ENCODE data around the gene WNK3.
"Not testable (repeated sequence)": the region's sequence is repeated elsewhere in the genome, so short reads cannot be mapped to it uniquely, and the experiment has no call there.

The WNK3 gene

GRCh38 chrX:54357414-54358377, at the start of gene WNK3:
Gene WNK3 (minus strand): TSS chrX:54358046.
- DNase-seq (ENCODE audit: low read depth in 3 of 3) = peak in 2 of 3 donors; percentile 10 to 43

GRCh38 chrX:54407266-54407665, 49.4 kb upstream of the WNK3 start:
- DNase-seq (ENCODE audit: low read depth in 3 of 3) = no peak

- no peak for DNase-seq (ENCODE audit: low read depth in 3 of 3)
Observed at GRCh38 chrX:54397113-54397512, 39.3 kb upstream of the WNK3 start.

- no peak for DNase-seq (ENCODE audit: low read depth in 3 of 3)
Observed at GRCh38 chrX:54386314-54386713, 28.5 kb upstream of the WNK3 start.

GRCh38 chrX:54384661-54385060, 26.8 kb upstream of the WNK3 start:
- DNase-seq (ENCODE audit: low read depth in 3 of 3) = not testable (repeated sequence)

DNA sequence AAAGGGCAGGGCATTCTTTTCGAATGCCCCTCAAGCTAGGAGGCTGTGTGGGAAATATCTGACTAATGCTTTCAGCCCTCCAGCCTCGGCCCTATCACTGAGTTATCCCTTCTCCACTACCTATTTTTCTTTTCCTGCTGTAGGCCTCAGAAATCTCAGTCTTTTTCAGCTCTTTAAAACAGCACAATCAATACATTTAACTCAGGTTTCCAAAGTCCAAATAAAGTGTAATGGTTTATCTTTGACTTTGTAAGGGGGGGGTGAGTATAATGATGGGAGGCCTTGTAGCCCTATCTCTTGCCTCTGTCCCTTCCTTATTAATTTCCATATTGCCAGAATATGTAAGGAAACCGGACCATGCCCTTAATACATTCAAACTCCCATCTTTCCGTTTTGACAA, 1.6 kb upstream of the WNK3 start:
- no peak for DNase-seq (ENCODE audit: low read depth in 3 of 3)

DNA sequence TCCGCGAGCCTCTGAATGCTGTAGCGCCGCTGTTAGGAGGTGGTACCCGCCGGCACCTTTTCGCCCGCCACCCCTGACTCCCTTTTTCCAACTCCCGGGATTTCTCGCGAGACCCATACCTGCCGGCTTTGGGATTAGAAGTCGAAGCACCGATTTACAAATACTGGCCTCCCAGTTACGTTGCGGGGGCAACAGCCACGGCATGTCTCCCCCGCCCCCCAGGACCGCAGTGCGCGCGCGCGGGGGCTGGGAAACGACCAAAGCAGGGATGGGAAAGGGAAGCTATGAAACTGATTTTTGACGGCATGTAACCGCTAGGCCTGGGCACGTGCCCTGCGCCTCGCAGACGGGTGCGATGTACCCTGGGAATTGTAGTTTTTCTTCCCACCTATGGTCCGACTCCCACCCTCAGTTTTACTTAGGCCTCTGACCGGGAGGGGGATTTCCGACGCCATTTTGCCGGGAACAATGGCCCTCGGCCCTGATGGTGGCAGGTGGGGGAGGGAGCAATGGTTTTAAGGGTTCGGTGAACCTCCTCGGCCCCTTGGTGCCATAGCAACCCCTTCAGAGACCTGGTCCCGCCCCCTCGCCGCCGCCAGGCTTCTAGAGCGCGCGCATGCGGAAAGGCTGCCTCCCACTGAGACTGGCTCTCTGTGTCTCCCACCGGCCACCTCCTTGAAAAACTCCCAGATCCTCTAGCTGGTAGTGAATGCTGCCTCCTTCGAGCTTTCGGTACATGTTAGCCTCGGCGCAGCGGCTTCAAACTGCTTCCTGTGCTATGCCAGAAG, 772 bp upstream of the WNK3 start:
- DNase-seq (ENCODE audit: low read depth in 3 of 3) = peak in 2 of 3 donors; percentile 23 to 28

GRCh38 chrX:54352677-54353076, 5.2 kb downstream of the WNK3 start:
- no peak for DNase-seq (ENCODE audit: low read depth in 3 of 3)

DNA sequence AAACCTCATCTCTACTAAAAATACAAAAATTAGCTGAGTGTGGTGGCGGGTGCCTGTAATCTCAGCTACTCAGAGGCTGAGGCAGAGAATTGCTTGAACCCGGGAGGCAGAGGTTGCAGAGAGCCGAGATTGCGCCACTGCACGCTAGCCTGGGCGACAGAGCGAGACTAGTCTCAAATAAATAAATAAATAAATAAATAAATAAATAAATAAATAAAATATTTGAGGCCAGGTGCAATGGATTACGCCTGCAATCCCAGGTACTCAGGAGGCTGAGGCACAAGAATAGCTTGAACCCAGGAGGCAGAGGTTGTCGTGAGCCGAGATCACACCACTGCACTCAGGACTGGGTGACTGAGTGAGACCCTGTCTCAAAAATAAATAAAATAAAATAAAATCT, 20.5 kb downstream of the WNK3 start:
- not testable (repeated sequence) for DNase-seq (ENCODE audit: low read depth in 3 of 3)

- no peak for DNase-seq (ENCODE audit: low read depth in 3 of 3)
Observed at GRCh38 chrX:54325077-54325476, 32.8 kb downstream of the WNK3 start.

DNA sequence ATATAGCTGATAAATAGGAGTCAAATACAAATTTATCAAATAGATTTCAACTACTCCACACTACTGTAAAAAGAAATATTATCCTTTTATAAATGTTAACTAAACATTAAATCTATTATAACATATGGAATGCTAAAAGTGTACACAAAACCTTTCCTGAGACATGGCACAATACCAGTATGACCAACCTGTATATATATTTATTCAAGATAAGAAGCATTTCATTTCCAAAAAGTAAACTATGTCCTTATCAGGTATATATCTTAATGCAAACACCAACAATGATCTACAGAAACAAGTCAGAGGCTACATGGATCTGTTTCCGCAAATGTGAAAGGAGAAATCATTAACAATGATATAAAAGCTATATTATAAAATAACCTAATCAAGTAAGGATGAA, 37.8 kb downstream of the WNK3 start:
- no peak for DNase-seq (ENCODE audit: low read depth in 3 of 3)

DNA sequence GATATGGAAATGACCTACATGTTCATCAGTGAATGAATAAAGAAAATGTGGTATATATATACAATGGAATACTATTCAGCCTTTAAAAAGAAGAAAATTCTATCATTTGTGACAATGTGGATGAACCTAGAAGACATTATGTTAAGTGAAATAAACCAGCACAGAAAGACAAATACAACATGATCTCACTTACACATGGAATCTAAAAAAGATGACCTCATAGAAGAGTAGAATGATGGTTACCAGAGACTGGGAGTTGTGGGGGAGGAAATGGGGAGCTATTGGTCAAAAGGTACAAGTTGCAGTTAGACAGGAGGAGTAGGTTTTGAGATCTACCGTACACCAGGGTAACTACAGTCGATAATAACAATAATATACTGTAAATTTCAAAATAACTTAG, 51.5 kb downstream of the WNK3 start:
- no peak for DNase-seq (ENCODE audit: low read depth in 3 of 3)

DNA sequence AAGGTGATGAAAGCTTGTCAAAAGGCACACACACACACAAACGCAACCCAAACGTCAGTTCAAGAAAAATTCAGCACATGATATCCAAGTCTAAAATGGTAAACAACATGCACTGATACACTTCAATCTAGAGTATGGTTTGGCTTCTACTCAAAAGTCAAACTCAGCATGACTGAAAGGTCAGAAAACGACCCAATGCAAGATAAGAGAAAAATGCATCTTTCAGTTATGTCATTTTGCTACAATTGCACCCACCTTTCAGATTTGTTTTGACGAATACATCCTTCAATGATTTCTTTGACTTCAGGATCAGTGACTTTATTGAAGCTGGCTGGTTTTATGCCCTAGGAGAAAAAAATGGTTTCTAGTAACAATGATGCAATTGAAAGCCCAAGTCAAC, 56.3 kb downstream of the WNK3 start:
- DNase-seq (ENCODE audit: low read depth in 3 of 3) = no peak

- no peak for DNase-seq (ENCODE audit: low read depth in 3 of 3)
Observed at GRCh38 chrX:54294306-54294705, 63.5 kb downstream of the WNK3 start.

- no peak for DNase-seq (ENCODE audit: low read depth in 3 of 3)
Observed at GRCh38 chrX:54292755-54293154, 65.1 kb downstream of the WNK3 start.

DNA sequence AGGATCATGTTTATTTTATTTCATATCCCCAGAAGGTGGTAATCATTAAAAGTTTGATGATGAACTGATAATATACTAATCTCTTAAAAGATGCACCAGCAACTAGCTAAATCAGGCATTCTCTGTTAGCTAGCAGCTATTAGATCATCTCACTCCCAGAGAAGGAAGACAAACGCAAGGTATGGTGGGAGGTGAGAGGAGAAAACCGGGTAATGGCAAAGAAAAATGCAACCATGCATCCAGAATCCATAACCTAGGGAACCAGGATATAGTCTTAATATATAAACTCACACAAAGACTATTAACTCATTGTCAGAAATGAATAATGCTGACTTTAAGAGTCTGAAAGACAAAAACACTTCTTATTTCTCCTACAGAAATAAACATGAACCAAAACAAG, 66.1 kb downstream of the WNK3 start:
- no peak for DNase-seq (ENCODE audit: low read depth in 3 of 3)

GRCh38 chrX:54288968-54289367, 68.9 kb downstream of the WNK3 start:
- no peak for DNase-seq (ENCODE audit: low read depth in 3 of 3)

GRCh38 chrX:54288277-54288676, 69.6 kb downstream of the WNK3 start:
- DNase-seq (ENCODE audit: low read depth in 3 of 3) = no peak

DNA sequence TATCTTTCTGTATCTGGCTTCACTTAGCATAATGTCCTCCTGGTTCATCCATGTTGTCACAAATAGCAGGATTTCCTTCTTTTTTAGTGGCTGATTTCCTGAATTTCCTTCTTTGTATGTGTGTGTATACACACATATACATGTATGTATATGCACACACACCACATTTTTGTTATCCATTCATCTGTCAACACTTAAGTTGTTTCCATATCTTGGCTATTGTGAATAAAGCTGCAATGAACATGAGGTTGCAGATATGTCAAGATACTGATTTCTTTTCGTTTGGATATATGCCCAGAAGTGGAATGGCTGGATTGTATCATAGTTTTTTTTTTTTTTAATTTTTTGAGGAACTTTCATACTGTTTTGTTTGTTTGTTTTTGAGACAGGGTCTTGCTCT, 76.2 kb downstream of the WNK3 start:
- no peak for DNase-seq (ENCODE audit: low read depth in 3 of 3)

DNA sequence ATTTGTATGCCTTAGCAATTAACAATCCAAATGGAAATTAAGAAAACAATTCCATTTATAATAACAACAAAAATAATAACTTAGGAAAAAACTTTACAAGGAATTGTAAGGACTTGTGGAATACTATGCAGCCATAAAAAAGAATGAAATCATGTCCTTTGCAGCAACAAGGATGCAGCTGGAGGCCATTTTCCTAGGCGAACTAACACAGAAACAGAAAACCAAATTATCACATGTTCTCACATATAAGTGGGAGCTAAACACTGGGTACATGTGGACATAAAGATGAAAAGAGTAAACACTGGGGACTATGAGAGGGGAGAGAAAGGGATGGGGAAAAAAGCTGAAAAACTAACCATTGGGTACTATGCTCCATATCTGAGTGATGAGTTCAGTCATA, 77.4 kb downstream of the WNK3 start:
- DNase-seq (ENCODE audit: low read depth in 3 of 3) = no peak

- DNase-seq (ENCODE audit: low read depth in 3 of 3) = no peak
Observed at GRCh38 chrX:54271664-54272063, 86.2 kb downstream of the WNK3 start.

DNA sequence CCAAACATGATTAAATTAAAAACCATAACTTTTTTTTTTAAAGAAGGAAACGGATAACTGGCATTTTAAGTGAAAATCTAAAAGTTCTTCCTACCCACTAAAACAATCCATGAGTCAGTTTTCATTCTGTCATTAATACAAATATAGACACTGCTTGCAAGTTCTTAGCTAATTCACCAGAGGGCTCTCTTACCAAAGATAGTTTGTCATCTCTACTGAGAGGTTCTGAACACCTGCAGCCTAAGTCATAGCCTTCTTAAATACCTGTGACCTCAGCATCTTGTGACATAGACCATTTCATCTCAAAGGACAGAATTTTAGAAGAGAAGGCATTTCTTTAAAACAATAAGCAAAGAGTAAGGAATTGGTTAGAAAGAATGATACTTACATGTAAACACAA, 109.5 kb downstream of the WNK3 start:
- DNase-seq (ENCODE audit: low read depth in 3 of 3) = no peak

DNA sequence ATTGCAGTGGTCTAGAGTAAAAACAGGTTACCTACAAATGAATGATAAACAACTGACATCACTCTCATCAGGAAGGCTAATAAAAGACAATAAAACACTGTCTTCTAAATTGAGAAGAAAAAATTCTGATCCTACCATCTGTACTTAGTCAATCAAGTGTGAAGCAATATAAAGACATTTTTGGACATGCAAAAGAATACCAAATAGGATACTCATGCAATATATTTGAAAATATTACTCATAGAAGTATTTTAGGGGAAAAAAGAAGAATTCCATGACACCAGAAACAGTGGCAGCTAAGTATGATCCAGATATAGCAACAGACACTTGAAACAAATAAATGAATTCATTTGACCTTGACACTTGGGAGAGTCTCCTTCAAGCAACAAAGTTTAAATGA, 111.0 kb downstream of the WNK3 start:
- no peak for DNase-seq (ENCODE audit: low read depth in 3 of 3)
